CD4-positive, alpha-beta T cell treated with Interleukin-4 for 4 hours (primary cell): ENCODE measurements around the gene ALDH3B1.

ENCODE experiments used
- DNase-seq: peaks from one replicate; pipeline ENCODE4 v3.0.0-alpha.2; 2020

Gene ALDH3B1

GRCh38 chr11:67997475-67997921 lies 12.6 kb upstream of the ALDH3B1 start:
- no peak for DNase-seq

GRCh38 chr11:67998150-67999045 lies 11.7 kb upstream of the ALDH3B1 start:
- peak; percentile 8 for DNase-seq

- no peak for DNase-seq
Measured at GRCh38 chr11:67999201-67999629, 10.9 kb upstream of the ALDH3B1 start.

GRCh38 chr11:67999704-68000103 lies 10.4 kb upstream of the ALDH3B1 start:
- no peak for DNase-seq

GRCh38 chr11:68002575-68002937 lies 7.6 kb upstream of the ALDH3B1 start:
- DNase-seq, result no peak

- DNase-seq, result peak; percentile 54
Measured at GRCh38 chr11:68002938-68003845, 6.9 kb upstream of the ALDH3B1 start.

GRCh38 chr11:68003846-68004550 lies 6.1 kb upstream of the ALDH3B1 start, which contains the start of gene UNC93B1:
Gene UNC93B1, minus strand, starts transcription at chr11:68004097. Its CDS starts 54 bp downstream, at chr11:68004043.
- peak; percentile 82 for DNase-seq

- DNase-seq, result no peak
Measured at GRCh38 chr11:68004551-68005335, 5.4 kb upstream of the ALDH3B1 start.

GRCh38 chr11:68006606-68007166 lies 3.4 kb upstream of the ALDH3B1 start:
- DNase-seq, result no peak

- no peak for DNase-seq
Measured at GRCh38 chr11:68007498-68008380, 2.4 kb upstream of the ALDH3B1 start.

- DNase-seq, result no peak
Measured at GRCh38 chr11:68008381-68009337, 1.5 kb upstream of the ALDH3B1 start.

- DNase-seq, result peak; percentile 8
Measured at GRCh38 chr11:68009391-68010089, 587 bp upstream of the ALDH3B1 start.

- DNase-seq, result no peak
Measured at GRCh38 chr11:68011051-68011943, 1.2 kb downstream of the ALDH3B1 start.

GRCh38 chr11:68012044-68012842 lies 2.1 kb downstream of the ALDH3B1 start:
- DNase-seq, result no peak

- DNase-seq, result no peak
Measured at GRCh38 chr11:68012843-68013610, 2.9 kb downstream of the ALDH3B1 start.

- no peak for DNase-seq
Measured at GRCh38 chr11:68013611-68014156, 3.6 kb downstream of the ALDH3B1 start.
